Brain pericyte (primary cell): ENCODE measurements around the gene SEMA4D.
"Not testable (repeated sequence)": the region's sequence is repeated elsewhere in the genome, so short reads cannot be mapped to it uniquely, and the experiment has no call there.

ENCODE experiments used
- DNase-seq: peaks from one replicate; pipeline ENCODE4 v3.0.0-alpha.2; 2012; ENCODE audit warnings: low read depth, low spot score

The SEMA4D gene

GRCh38 chr9:89372230-89372816 is 125.6 kb downstream of the SEMA4D start:
- no peak for DNase-seq

- not testable (repeated sequence) for DNase-seq
Measured at GRCh38 chr9:89371791-89372190, 126.1 kb downstream of the SEMA4D start.

GRCh38 chr9:89370593-89370992 is 127.3 kb downstream of the SEMA4D start:
- no peak for DNase-seq

DNA sequence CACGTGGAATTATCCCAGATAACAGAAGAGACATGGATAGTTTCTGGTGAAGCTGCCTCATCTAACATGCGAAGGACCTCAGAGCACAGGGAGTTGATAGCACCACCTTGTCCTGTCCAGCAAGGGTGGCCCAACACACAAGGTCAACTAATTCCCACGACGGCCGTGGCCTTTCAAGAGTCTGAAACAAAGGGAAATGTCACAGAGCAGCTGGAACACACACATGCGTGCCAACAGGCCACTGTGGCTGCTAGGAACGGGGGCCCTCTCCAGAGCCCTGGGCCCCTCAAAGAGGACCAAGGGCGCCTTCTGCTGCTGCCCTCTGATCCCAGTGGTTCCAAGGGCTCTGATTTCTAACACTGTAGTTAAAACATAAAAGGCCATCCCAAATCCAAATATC is 128.9 kb downstream of the SEMA4D start:
- no peak for DNase-seq

GRCh38 chr9:89368550-89368949 is 129.4 kb downstream of the SEMA4D start:
- no peak for DNase-seq

DNA sequence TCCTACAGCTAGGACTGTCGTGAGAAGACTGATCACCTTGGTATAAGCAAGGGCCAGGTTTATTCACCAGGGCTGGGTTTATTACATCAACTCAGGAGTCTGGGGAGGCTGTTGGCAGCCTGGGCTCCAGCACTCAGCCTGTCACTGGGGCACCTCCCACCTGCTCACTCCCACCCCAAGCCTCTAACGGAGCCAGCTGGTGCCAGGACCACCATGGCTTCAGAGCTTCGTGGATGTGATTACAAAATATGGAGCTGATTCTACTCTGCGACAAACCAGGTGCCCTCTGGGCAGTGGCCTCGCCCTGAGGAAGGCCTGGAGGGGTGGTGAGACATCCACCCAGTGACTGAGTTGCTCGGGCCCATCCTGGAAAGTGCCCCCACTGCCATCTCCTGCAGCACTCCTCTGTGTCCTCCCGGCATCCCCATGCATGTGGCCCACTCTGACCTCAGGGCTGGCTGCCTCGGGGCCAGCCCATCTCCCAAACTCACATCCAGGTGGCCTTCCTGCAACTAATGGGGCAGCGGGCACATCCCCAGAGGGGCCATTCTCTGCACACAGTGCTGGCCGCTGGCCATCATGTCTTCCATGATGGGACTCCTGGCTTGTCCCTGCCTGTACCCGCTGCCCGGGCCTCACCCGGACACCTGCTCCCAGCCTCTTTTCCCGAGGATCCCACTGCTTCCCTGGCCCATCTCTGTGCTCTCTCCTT is 130.0 kb downstream of the SEMA4D start:
- DNase-seq = no peak

DNA sequence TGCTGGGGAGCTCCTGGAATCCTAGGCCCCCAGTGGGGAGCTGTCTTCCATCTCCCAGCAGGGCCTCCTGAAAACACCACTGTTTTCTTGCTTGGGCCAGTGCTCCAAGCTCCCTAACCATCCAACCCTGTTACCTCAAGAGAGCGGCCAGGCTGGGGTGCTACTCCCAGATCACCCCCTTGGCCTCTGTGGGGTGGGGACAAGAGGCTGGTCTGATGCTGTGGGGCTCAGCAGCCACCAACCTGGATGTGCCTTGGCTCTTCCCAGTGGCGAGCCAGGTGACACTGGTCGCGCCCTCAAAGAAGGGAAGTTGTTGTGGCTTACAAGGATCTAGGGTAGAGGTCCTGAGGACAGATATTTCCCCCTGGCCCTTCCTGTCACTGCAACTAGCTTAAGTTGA is 130.6 kb downstream of the SEMA4D start:
- no peak for DNase-seq

- no peak for DNase-seq
Measured at GRCh38 chr9:89366711-89367110, 131.2 kb downstream of the SEMA4D start.

- no peak for DNase-seq
Measured at GRCh38 chr9:89365532-89365912, 132.4 kb downstream of the SEMA4D start.

DNA sequence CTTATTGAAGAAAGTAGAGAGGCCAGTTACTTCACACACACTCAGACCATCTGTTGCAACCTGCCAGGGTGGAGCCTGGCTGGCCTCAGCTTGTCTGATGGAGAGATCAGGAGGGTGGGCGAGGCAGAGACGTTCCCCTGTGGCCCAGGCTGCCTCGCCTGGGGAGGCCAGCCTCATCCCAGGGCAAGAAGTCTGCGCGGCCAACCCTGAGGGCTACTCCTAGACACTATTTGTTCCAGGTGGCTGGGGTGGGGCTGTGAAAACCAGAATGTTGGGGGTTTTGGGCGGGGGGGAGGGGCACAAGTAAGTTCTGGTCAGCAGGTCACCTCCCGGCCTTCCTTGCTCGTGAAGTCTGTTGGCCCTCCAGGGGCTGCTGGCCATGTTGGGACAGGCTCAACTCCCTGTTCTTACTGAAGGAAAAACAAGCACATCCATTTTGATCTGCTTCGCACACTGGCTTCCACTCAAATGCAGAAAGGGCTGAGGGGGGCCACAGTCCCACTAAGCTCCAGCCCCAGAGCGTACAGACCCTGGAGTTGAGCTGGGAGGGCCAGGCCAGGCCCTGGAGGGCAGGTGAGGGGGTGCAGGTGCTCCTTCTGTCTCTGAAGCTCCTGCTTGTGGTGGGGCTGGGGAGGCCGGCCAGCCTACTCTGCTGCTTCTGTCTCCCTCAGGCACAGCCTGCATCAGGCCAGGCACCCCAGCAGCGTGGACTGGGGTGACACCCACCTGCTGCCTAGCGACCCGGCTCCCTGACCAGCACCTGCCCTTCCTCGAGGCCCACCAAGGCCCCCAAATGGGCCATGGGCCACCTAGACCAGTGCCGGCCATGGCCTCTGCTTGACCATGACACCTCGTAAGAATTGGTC is 133.0 kb downstream of the SEMA4D start:
- DNase-seq = no peak

- no peak for DNase-seq
Measured at GRCh38 chr9:89363921-89364665, 133.8 kb downstream of the SEMA4D start.

GRCh38 chr9:89363311-89363670 is 134.6 kb downstream of the SEMA4D start:
- no peak for DNase-seq

GRCh38 chr9:89362647-89363310 is 135.1 kb downstream of the SEMA4D start:
- no peak for DNase-seq

DNA sequence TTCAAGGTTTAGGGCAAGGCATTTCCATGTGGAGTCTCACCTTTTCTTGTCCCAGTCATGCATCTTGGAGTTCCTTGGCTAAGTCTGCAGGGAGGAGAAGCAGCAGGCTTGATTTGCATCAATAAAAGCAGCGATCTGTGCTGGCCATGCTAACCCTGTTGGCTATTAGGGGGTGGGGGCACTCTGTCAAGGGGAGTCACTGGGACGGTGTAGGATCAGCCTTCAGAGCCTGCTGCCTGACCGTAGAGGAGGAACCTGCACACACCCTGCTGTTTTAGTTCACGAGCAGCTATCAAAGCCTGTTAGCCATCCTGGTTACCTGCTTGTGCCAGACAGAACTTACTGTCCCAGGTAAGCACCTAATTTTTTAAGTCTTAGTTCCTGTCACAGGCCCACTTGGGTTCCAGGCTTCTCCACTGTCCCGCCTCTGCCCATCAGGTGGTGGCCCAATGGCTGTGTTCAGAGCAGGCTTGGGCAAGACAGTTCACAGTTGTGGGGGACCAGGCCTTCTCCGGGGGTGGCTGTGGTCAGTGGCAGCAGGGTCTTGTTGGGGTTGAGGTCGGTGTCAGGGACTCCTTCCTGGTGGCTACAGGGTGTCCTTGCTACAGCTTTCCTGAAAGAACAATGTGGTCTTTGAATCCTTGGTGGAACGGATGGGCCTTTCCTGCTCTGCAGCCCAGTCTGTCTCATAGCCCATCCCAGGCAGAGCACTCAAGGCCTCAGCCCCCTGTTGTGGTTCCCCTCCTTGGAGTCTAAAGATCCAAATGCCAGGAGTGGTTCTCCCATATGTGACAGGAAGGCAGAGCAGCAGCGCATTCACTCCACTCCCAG is 135.9 kb downstream of the SEMA4D start:
- no peak for DNase-seq

- no peak for DNase-seq
Measured at GRCh38 chr9:89361031-89361430, 136.9 kb downstream of the SEMA4D start.

DNA sequence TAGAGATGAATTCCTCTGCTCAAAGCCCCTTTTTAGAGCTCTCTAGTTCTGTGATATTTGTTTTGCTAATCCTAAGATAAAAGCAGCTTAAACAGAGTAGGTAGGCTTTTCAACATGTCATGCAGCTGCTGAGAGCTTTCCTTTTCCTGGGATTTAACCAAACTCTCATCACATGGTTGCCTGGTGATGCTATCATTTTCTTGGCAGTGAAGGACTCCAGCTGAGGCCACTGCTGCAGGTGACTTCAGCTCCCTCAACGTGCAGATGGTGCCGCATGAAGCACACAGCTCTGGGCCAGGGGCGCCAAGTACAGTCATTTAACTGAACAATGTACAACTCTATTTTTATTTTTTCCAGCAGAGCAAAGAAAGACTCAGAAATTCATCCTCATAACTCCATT is 137.4 kb downstream of the SEMA4D start:
- DNase-seq = no peak

DNA sequence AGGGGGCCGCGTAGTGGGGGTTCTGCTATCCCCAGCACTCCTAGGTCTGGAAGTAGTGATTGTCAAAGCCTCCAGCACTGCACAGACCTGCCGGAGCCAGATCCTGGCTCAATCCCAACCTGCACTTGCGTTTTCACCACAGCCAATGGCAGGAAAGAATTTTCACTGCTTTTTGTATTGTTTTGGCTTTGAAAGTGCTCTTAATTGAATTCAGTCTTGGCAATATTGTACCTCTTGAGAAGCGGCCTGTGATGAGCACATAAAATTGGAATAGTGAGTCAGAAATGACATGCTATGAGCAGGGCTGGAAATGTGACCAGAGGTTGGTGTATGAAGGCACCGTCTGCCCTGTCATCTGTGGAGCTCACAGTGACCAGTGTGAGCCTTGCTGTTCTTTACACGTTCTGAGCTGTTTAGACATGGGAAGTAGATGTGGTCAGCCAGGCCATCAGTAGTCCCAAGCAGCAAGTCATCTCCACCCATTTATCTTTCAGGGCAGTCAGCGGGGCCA is 138.1 kb downstream of the SEMA4D start:
- DNase-seq = no peak

- no peak for DNase-seq
Measured at GRCh38 chr9:89358985-89359384, 138.9 kb downstream of the SEMA4D start.

GRCh38 chr9:89358376-89358916 is 139.5 kb downstream of the SEMA4D start:
- DNase-seq = no peak
